Nephron (organoid): ENCODE data around the gene NSMCE1.

ENCODE experiments used
- H3K27ac Mint-ChIP-seq, 3 experiments: 2 replicates each; pipeline ENCODE4 v1.8.0; 2020; ENCODE audit warnings: mixed read lengths in 3 of 3, mild to moderate bottlenecking in 2 of 3, moderate library complexity in 1 of 3
- H3K27me3 Mint-ChIP-seq: 2 replicates; pipeline ENCODE4 v1.8.0; 2021; ENCODE audit warnings: low read depth, mild to moderate bottlenecking, moderate library complexity, mixed read lengths
- H3K36me3 Mint-ChIP-seq: 2 replicates; pipeline ENCODE4 v1.8.0; 2020; ENCODE audit warnings: low read depth, mixed read lengths
- H3K4me1 Mint-ChIP-seq: 2 replicates; pipeline ENCODE4 v1.8.0; 2020; ENCODE audit warnings: mixed read lengths
- H3K4me3 Mint-ChIP-seq, 3 experiments: 2 replicates each; pipeline ENCODE4 v1.8.0; 2020; ENCODE audit warnings: mild to moderate bottlenecking in 3 of 3, mixed read lengths in 3 of 3, moderate library complexity in 2 of 3
- H3K9me3 Mint-ChIP-seq: 2 replicates; pipeline ENCODE4 v1.8.0; 2020; ENCODE audit warnings: mixed read lengths
- TF ChIP-seq, protein P1 (sequence below), 3 experiments: fragments of 200-600 bp; sonication (generic); IDR thresholded peaks; one replicate each; pipeline ENCODE4 v1.5.0; 2021; ENCODE audit warnings: antibody characterized with exemption in 3 of 3; ENCODE audit not compliant: unreplicated experiment in 3 of 3

NSMCE1 gene, protein sequence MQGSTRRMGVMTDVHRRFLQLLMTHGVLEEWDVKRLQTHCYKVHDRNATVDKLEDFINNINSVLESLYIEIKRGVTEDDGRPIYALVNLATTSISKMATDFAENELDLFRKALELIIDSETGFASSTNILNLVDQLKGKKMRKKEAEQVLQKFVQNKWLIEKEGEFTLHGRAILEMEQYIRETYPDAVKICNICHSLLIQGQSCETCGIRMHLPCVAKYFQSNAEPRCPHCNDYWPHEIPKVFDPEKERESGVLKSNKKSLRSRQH

DNA sequence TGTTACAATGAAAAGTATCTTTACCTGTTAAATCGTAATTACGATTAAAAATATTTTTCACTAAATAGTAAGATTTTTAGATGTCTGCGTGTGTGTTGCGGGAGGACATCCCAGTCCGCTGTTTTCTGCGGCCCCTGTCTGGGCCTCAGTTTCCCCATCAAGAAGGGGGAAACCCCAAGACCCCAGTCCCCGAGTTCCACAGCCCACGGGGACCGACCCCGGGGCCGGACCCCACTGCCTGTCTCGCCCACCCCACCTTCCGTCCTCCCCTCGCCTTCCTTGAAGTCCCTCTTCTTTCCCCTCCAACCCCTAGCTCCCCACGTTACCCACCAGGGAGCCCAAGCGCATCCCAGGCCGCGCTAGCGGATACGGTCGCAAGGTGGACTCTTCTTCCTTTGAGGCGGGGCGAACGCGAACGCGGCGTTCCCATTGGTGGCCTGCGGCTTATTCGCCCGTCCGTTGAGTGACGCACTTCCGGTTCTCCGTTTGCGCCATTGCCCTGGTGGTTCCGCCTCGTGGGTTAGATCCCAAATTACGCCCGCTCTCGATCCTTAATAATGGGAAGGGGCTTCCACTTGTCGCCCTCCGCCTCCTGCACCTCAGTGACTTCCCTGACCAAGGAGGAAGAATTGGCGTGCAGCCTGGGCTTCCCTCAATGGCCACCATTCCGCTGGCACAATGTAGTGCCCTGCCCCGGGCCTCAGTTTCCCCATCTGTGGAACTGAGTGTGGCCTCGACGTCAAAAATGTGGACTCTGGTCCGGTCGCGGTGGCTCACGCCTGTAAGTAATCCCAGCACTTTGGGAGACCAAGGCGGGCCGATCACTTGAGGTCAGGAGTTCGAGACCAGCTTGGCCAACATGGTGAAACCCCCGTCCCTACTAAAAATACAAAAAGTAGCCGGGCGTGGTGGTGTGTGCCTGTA lies at the start of gene NSMCE1:
Gene NSMCE1 (minus strand): TSS at position 397 of the 924 bp plus-strand sequence. CDS start 11,202 bp downstream, outside the sequence.
- Mint-ChIP-seq H3K27ac (peak within 1 kb of the TSS; percentile 75 to 96 (median 86)), H3K27me3 (no peaks in the 10 kb centered on the region), H3K4me1 (no peaks in the 10 kb centered on the region), H3K4me3 (peak within 1 kb of the TSS; percentile 94 to 97 (median 95)), H3K36me3 (no peaks in the 10 kb centered on the region), H3K9me3 (no peaks in the 10 kb centered on the region)
- TF ChIP-seq, protein P1, sequence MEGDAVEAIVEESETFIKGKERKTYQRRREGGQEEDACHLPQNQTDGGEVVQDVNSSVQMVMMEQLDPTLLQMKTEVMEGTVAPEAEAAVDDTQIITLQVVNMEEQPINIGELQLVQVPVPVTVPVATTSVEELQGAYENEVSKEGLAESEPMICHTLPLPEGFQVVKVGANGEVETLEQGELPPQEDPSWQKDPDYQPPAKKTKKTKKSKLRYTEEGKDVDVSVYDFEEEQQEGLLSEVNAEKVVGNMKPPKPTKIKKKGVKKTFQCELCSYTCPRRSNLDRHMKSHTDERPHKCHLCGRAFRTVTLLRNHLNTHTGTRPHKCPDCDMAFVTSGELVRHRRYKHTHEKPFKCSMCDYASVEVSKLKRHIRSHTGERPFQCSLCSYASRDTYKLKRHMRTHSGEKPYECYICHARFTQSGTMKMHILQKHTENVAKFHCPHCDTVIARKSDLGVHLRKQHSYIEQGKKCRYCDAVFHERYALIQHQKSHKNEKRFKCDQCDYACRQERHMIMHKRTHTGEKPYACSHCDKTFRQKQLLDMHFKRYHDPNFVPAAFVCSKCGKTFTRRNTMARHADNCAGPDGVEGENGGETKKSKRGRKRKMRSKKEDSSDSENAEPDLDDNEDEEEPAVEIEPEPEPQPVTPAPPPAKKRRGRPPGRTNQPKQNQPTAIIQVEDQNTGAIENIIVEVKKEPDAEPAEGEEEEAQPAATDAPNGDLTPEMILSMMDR (IDR thresholded peaks at IDR 0.05; ENCODE audit: unreplicated experiment in 3 of 3), result no peak

DNA sequence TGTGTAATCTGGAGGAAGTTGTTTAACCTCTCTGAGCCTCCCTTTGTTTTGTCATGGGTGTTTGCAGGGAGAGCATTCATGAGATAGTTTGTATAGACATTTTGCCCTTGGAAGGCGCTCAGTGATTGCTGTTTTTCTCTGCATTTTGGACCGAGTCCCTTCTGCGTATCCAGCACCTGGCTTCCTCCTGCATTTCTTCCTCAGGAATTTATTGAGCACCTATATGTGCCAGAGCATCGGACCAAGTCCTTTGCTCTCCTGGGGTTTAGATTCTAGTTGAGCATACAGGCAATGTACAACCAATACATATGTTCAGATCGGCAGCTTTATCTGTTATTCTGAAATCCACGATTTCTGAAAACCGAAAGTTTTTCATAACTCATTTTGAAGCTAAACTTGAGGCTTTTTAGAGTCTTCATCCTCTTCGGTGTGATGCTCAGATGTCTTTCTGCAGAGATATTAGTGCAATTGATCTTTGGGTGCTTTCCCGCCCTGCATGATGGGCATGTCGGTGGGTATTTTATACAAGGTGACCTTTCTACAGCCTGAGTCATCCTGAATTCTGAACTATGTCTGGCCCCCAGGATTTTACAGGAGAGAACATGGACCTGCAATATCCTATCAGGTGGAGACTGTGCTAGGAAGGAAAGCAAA lies 49.3 kb upstream of the NSMCE1 start:
- H3K27me3 Mint-ChIP-seq, result peaks cover 29% of the 10 kb centered on the region
- peaks cover 42% of the 10 kb centered on the region for H3K4me1 Mint-ChIP-seq
- TF ChIP-seq, protein P1 (IDR thresholded peaks at IDR 0.05; ENCODE audit: unreplicated experiment in 3 of 3), result no peak
- no peaks in the 10 kb centered on the region for H3K9me3 Mint-ChIP-seq
- peak overlapping the region; percentile 25 to 54 (median 29) for H3K4me3 Mint-ChIP-seq
- peak overlapping the region; percentile 65 to 79 (median 69) for H3K27ac Mint-ChIP-seq
- no peaks in the 10 kb centered on the region for H3K36me3 Mint-ChIP-seq

DNA sequence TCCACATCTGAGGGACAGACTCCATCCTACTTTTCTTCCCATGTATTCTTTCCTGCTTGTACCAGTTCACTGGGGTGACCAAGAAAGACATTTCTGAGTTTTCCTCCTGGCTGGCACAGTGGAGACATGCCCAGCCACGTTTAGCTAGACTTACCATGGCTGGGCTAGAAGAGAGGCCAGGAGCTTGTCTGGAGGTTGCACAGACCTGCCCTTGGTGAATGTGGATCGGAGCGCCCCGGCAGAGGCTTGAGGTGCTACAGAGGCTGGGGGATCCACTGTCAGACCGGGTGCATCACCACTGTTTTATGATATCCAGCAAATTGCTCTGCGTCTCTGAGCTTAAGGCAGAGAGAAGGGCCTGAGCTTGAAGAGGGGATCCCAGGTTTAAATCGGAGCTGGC lies 48.7 kb upstream of the NSMCE1 start:
- TF ChIP-seq, protein P1 (IDR thresholded peaks at IDR 0.05; ENCODE audit: unreplicated experiment in 3 of 3), result no peak
- peaks cover 46% of the 10 kb centered on the region for H3K4me1 Mint-ChIP-seq
- peak overlapping the region in 1 of 3 experiments; percentile 65 for H3K27ac Mint-ChIP-seq

DNA sequence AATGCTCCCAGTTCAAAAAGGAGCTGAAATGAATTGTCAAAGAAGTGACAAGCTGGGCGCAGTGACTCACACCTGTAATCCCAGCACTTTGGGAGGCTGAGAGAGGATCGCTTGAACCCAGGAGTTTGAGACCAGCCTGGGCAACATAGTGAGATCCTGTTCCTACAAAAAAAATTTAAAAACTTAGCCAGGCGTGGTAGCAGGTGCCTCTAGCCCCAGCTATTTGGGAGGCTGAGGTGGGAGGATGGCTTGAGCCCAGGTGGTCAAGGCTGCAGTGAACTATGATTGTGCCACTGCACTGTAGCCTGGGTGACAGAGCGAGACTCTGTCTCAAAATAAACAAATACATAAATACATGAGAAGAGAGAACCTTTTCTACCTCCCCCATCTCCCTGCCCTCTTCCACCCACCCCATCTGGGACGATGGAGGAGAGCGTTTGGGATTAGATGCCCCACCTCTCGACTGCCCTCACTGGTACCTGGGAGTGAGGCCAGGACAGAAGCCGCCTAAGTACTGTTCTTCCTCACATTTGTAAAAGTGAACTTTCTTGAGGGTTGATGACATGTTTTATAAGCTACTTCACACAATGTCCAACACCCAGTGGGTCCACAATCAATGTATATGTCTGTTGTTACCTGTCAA lies 47.6 kb upstream of the NSMCE1 start:
- no peaks in the 10 kb centered on the region for H3K36me3 Mint-ChIP-seq
- H3K27ac Mint-ChIP-seq, result peak overlapping the region in 1 of 3 experiments; percentile 26
- peak overlapping the region; percentile 19 to 93 (median 48) for H3K4me3 Mint-ChIP-seq
- peaks cover 55% of the 10 kb centered on the region for H3K4me1 Mint-ChIP-seq
- H3K27me3 Mint-ChIP-seq, result peaks cover 41% of the 10 kb centered on the region
- TF ChIP-seq, protein P1 (IDR thresholded peaks at IDR 0.05; ENCODE audit: unreplicated experiment in 3 of 3), result no peak
- H3K9me3 Mint-ChIP-seq, result no peaks in the 10 kb centered on the region

More for the DNA sequence above, 48.7 kb upstream of the NSMCE1 start:
- peak overlapping the region in 2 of 3 experiments; percentile 13 to 41 for H3K4me3 Mint-ChIP-seq
- no peaks in the 10 kb centered on the region for H3K9me3 Mint-ChIP-seq
- H3K27me3 Mint-ChIP-seq, result peaks cover 33% of the 10 kb centered on the region
- H3K36me3 Mint-ChIP-seq, result no peaks in the 10 kb centered on the region

DNA sequence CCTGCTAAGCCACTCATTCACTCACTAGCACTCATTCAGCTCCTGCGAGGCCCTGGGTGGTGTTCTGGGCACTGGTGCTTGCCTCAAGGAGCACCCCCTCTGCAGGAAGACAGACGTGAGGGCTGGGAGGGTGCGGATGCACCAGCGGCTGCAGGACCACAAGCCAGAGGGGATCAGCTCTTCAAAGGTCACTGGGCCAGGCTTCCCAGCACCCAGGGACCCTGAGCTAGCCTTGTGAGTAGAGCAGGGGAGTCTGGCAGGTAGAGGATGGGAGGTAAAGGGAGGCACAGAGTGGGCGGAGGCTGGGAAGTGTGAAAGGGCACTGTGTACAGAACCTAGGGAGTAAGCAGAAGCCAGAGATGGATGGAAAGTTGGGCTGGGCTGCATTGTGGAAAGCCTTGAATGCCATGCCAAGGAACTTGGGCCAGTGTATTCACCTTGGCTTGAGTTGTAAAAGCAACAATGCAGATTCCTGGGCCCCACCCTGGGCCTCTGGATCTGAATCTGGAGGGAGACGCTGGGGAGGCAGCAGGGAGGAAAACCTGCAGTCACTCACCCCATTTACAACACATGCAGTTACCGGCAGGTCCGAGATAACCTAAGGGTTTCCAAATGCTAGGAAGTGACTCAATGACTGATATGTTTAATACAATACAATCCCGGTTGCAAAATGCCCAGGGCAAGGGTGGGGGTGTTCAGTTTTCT lies 46.9 kb upstream of the NSMCE1 start:
- Mint-ChIP-seq H3K9me3 (no peaks in the 10 kb centered on the region), H3K4me3 (peak overlapping the region; percentile 87 to 93 (median 92)), H3K36me3 (no peaks in the 10 kb centered on the region), H3K4me1 (peaks cover 55% of the 10 kb centered on the region), H3K27me3 (peaks cover 41% of the 10 kb centered on the region), H3K27ac (no peak overlapping the region)
- TF ChIP-seq, protein P1 (IDR thresholded peaks at IDR 0.05; ENCODE audit: unreplicated experiment in 3 of 3), result no peak
